Natural killer cell (primary cell): ENCODE results near the gene KRTAP10-6. TPM values are rescaled to one million over a fixed set of nuclear protein-coding genes. Genes with fewer than 3 reads are reported as not detected.
"Not testable (repeated sequence)": the region's sequence is repeated elsewhere in the genome, so short reads cannot be mapped to it uniquely, and the experiment has no call there.

ENCODE experiments used
- ATAC-seq, 3 donors: fragments of 150-1000 bp in 2 of 3; fragments of 200-7000 bp in 1 of 3; cut with Tn5 transposase; 1 replicate in 1 of 3; 2 replicates in 2 of 3; pipeline ENCODE4 v1.10.0; 2021; ENCODE audit warnings: mild to moderate bottlenecking in 2 of 3, moderate library complexity in 2 of 3
- DNase-seq, 2 donors: peaks; one replicate each; pipeline versions ENCODE4 v3.0.0 to v3.0.0-alpha.2; 2013 to 2021; ENCODE audit warnings: mixed read lengths in 1 of 2
- H3K27ac ChIP-seq: one replicate; pipeline ENCODE4 v1.5.1; 2013; ENCODE audit warnings: mild to moderate bottlenecking, low read length
- H3K27me3 ChIP-seq: one replicate; pipeline ENCODE4 v1.6.1; 2013; ENCODE audit warnings: low read length; ENCODE audit not compliant: control insufficient read depth, insufficient read depth
- H3K36me3 ChIP-seq: one replicate; pipeline ENCODE4 v1.6.1; 2013; ENCODE audit warnings: low read length; ENCODE audit not compliant: control insufficient read depth, insufficient read depth
- H3K4me1 ChIP-seq: one replicate; pipeline ENCODE4 v1.6.1; 2013; ENCODE audit warnings: low read length; ENCODE audit not compliant: control insufficient read depth, insufficient read depth
- H3K4me3 ChIP-seq: one replicate; pipeline ENCODE4 v1.5.1; 2013; ENCODE audit warnings: low read length
- H3K9me3 ChIP-seq: one replicate; pipeline ENCODE4 v1.6.1; 2013; ENCODE audit warnings: low read length; ENCODE audit not compliant: control insufficient read depth, insufficient read depth
- H3K27ac Mint-ChIP-seq, 2 donors: one replicate each; pipeline ENCODE4 v1.8.0; 2022; ENCODE audit warnings: mild to moderate bottlenecking in 2 of 2, mixed read lengths in 2 of 2, moderate library complexity in 1 of 2
- H3K27me3 Mint-ChIP-seq, 2 donors: one replicate each; pipeline ENCODE4 v1.8.0; 2022; ENCODE audit warnings: low read depth in 2 of 2, mixed read lengths in 2 of 2
- H3K36me3 Mint-ChIP-seq: one replicate; pipeline ENCODE4 v1.8.0; 2022; ENCODE audit warnings: mixed read lengths
- H3K4me1 Mint-ChIP-seq, 2 donors: one replicate each; pipeline ENCODE4 v1.8.0; 2022; ENCODE audit warnings: mixed read lengths in 2 of 2
- H3K4me3 Mint-ChIP-seq: one replicate; pipeline ENCODE4 v1.8.0; 2022; ENCODE audit warnings: mild to moderate bottlenecking, moderate library complexity, mixed read lengths
- H3K9me3 Mint-ChIP-seq, 2 donors: one replicate each; pipeline ENCODE4 v1.8.0; 2022; ENCODE audit warnings: mixed read lengths in 2 of 2
- CTCF ChIP-seq: fragments of 200-600 bp; IDR thresholded peaks from one replicate; pipeline ENCODE4 v1.8.0; 2022; ENCODE audit warnings: antibody characterized with exemption
- WGBS: methylation state at CpG from one replicate; pipeline ENCODE4 v1.1.7; 2013; ENCODE audit warnings: missing lambda C conversion rate; ENCODE audit not compliant: insufficient coverage; 5-methylcytosine and 5-hydroxymethylcytosine counted together
- intact Hi-C: fragments of 100-400 bp; cut with micrococcal nuclease; formaldehyde crosslinking; loops from one replicate; pipeline ENCODE4 v1.14.2; 2022
- total RNA-seq, 4 donors: library from RNA; stranded (reverse); fragments of 120-200 nt in 1 of 4; gene quantifications; one replicate each; pipeline versions ENCODE4 v1.2.3 to v1.2.4, GENCODE V29; 2013 to 2022

The KRTAP10-6 gene
- not detected for total RNA-seq
- total RNA-seq (2013) = not detected

- no peaks in the 10 kb centered on the region for H3K4me1 ChIP-seq
- DNase-seq (no peak), ATAC-seq (no peak)
- 69% methylated on average over 33 of the region's 33 CpGs for WGBS
- peaks cover 14 to 27% of the 10 kb centered on the region in 2 donors for H3K27me3 Mint-ChIP-seq
- H3K27ac ChIP-seq = no peak within 1 kb of the TSS
- no peak within 1 kb of the TSS for H3K4me3 Mint-ChIP-seq
- no peaks in the 10 kb centered on the region for H3K27me3 ChIP-seq
- no peaks in the 10 kb centered on the region for H3K9me3 Mint-ChIP-seq
- H3K9me3 ChIP-seq = no peaks in the 10 kb centered on the region
- H3K36me3 Mint-ChIP-seq = no peaks in the 10 kb centered on the region
- intact Hi-C loops = no loop called here
- no peaks in the 10 kb centered on the region for H3K36me3 ChIP-seq
- H3K27ac Mint-ChIP-seq = no peak within 1 kb of the TSS
- no peak within 1 kb of the TSS for H3K4me3 ChIP-seq
- no peak for TF ChIP-seq CTCF
- H3K4me1 Mint-ChIP-seq = peaks cover 0 to 5% of the 10 kb centered on the region in 2 donors
Observed at GRCh38 chr21:44592446-44593311, at the start of gene KRTAP10-6. KRTAP10-6 (minus strand) TSS chr21:44592505; CDS start chr21:44592484, 21 bp downstream.

GRCh38 chr21:44640761-44641160 lies 48.5 kb upstream of the KRTAP10-6 start:
- no peak for DNase-seq
- Mint-ChIP-seq H3K9me3 (peaks cover 4 to 16% of the 10 kb centered on the region in 2 donors), H3K27me3 (peaks cover 19 to 24% of the 10 kb centered on the region in 2 donors), H3K27ac (no peak overlapping the region), H3K36me3 (peaks cover 11% of the 10 kb centered on the region), H3K4me3 (no peak overlapping the region), H3K4me1 (peaks cover 0 to 5% of the 10 kb centered on the region in 2 donors)
- no peak for TF ChIP-seq CTCF
- whole genome bisulfite sequencing = 92% methylated on average over 5 of the region's 5 CpGs
- H3K27ac ChIP-seq = no peak overlapping the region
- ATAC-seq = no peak
- H3K4me3 ChIP-seq = no peak overlapping the region
- no peaks in the 10 kb centered on the region for H3K4me1 ChIP-seq
- intact Hi-C loops = no loop called here
- peaks cover 17% of the 10 kb centered on the region for H3K9me3 ChIP-seq
- peaks cover 2% of the 10 kb centered on the region for H3K27me3 ChIP-seq
- H3K36me3 ChIP-seq = no peaks in the 10 kb centered on the region

- Histone ChIP-seq H3K9me3 (peaks cover 11% of the 10 kb centered on the region), H3K36me3 (no peaks in the 10 kb centered on the region), H3K4me3 (no peak overlapping the region), H3K4me1 (no peaks in the 10 kb centered on the region), H3K27me3 (no peaks in the 10 kb centered on the region), H3K27ac (no peak overlapping the region)
- TF ChIP-seq CTCF = no peak
- peaks cover 3% of the 10 kb centered on the region for H3K36me3 Mint-ChIP-seq
- H3K27ac Mint-ChIP-seq = no peak overlapping the region
- peaks cover 0 to 8% of the 10 kb centered on the region in 2 donors for H3K9me3 Mint-ChIP-seq
- peaks cover 0 to 5% of the 10 kb centered on the region in 2 donors for H3K4me1 Mint-ChIP-seq
- no peak overlapping the region for H3K4me3 Mint-ChIP-seq
- 89% methylated on average over 12 of the region's 12 CpGs for WGBS
- peaks cover 18 to 22% of the 10 kb centered on the region in 2 donors for H3K27me3 Mint-ChIP-seq
- ATAC-seq = no peak
- DNase-seq = no peak
- intact Hi-C loops = no loop called here
Observed at GRCh38 chr21:44639331-44639655, 47.0 kb upstream of the KRTAP10-6 start.

- ATAC-seq, H3K27ac Mint-ChIP-seq, H3K9me3 Mint-ChIP-seq, H3K9me3 ChIP-seq, H3K36me3 ChIP-seq, H3K4me1 Mint-ChIP-seq, H3K4me3 Mint-ChIP-seq, intact Hi-C loops, H3K4me3 ChIP-seq, H3K4me1 ChIP-seq, DNase-seq, H3K27me3 ChIP-seq, H3K27ac ChIP-seq, H3K36me3 Mint-ChIP-seq: not testable (repeated sequence)
- 89% methylated on average over 17 of the region's 21 CpGs for WGBS
- peaks cover 18 to 26% of the 10 kb centered on the region in 2 donors for H3K27me3 Mint-ChIP-seq
Observed at GRCh38 chr21:44638506-44639330, 46.4 kb upstream of the KRTAP10-6 start.

GRCh38 chr21:44637851-44638348 lies 45.6 kb upstream of the KRTAP10-6 start:
- WGBS = 88% methylated on average over 6 of the region's 12 CpGs

More at GRCh38 chr21:44637851-44638348, 45.6 kb upstream of the KRTAP10-6 start:
- H3K9me3 ChIP-seq, H3K4me3 Mint-ChIP-seq, H3K36me3 ChIP-seq, H3K36me3 Mint-ChIP-seq, H3K4me1 ChIP-seq, H3K4me3 ChIP-seq, H3K4me1 Mint-ChIP-seq, DNase-seq, intact Hi-C loops, H3K27ac ChIP-seq, H3K27ac Mint-ChIP-seq, H3K27me3 ChIP-seq, ATAC-seq: not testable (repeated sequence)
- Mint-ChIP-seq H3K9me3 (peaks cover 0 to 11% of the 10 kb centered on the region in 2 donors), H3K27me3 (peaks cover 18 to 26% of the 10 kb centered on the region in 2 donors)
